ENCODE results near the gene KCTD4.

DNA sequence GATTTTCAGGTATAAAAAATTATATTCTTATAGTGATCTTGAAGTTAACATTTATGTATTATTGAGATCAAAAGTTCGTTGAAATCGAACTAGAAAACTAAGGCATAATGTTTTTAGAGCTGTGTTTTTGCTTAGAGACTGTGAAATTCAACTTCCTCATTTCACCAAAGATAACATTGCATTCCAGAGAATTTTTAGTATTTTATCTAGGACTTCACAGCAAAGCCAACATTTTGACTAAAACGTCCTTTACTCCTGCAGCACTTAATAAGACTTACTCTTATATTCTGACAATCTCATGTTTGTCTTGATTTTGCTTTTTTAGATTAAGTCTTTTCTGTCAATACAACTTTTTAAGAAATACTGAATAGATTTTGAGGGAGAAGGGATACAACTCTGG lies 4.7 kb downstream of the KCTD4 start:
- TF ChIP-seq, protein P1, sequence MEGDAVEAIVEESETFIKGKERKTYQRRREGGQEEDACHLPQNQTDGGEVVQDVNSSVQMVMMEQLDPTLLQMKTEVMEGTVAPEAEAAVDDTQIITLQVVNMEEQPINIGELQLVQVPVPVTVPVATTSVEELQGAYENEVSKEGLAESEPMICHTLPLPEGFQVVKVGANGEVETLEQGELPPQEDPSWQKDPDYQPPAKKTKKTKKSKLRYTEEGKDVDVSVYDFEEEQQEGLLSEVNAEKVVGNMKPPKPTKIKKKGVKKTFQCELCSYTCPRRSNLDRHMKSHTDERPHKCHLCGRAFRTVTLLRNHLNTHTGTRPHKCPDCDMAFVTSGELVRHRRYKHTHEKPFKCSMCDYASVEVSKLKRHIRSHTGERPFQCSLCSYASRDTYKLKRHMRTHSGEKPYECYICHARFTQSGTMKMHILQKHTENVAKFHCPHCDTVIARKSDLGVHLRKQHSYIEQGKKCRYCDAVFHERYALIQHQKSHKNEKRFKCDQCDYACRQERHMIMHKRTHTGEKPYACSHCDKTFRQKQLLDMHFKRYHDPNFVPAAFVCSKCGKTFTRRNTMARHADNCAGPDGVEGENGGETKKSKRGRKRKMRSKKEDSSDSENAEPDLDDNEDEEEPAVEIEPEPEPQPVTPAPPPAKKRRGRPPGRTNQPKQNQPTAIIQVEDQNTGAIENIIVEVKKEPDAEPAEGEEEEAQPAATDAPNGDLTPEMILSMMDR (conservative IDR thresholded peaks at IDR 0.05), result no peak
- TF ChIP-seq EZH2 (IDR thresholded peaks at IDR 0.05; ENCODE audit: low read depth), result no peak

All from PC-9 (cell line).